Heart right ventricle (tissue), 16 donors: ENCODE results near the gene INTS11. TPM values are rescaled to one million over a fixed set of nuclear protein-coding genes. Genes with fewer than 3 reads are reported as not detected.

Experiments used
- ATAC-seq, 8 donors: fragments of 200-7000 bp; cut with Tn5 transposase; one replicate each; pipeline ENCODE4 v1.9.1; 2020; ENCODE audit warnings: mild to moderate bottlenecking in 8 of 8, moderate library complexity in 8 of 8, moderate number of reproducible peaks in 1 of 8
- DNase-seq, 2 donors: peaks; one replicate each; pipeline ENCODE4 v3.0.0-alpha.2; 2020
- H3K27ac ChIP-seq, 10 donors: fragments of 200-600 bp; sonication (generic) in 2 of 10; one replicate each; pipeline versions ENCODE4 v1.5.0 to v1.8.0; 2020 to 2022; ENCODE audit warnings: mild to moderate bottlenecking in 3 of 10
- H3K27me3 ChIP-seq, 7 donors: fragments of 200-600 bp; one replicate each; pipeline ENCODE4 v1.8.0; 2021 to 2022; ENCODE audit warnings: mild to moderate bottlenecking in 2 of 7
- H3K36me3 ChIP-seq, 9 donors: fragments of 200-600 bp; sonication (generic) in 1 of 9; one replicate each; pipeline versions ENCODE4 v1.5.0 to v1.8.0; 2020 to 2022; ENCODE audit warnings: mild to moderate bottlenecking in 2 of 9
- H3K4me1 ChIP-seq, 9 donors: fragments of 200-600 bp; sonication (generic) in 1 of 9; one replicate each; pipeline versions ENCODE4 v1.5.0 to v1.8.0; 2020 to 2022; ENCODE audit warnings: mild to moderate bottlenecking in 4 of 9
- H3K4me3 ChIP-seq, 10 donors: fragments of 200-600 bp; sonication (generic) in 2 of 10; one replicate each; pipeline versions ENCODE4 v1.5.0 to v1.8.0; 2020 to 2022; ENCODE audit warnings: mild to moderate bottlenecking in 7 of 10, moderate library complexity in 2 of 10
- H3K9me3 ChIP-seq, 11 donors: fragments of 200-600 bp in 10 of 11; sonication (generic) in 2 of 11; one replicate each; pipeline versions ENCODE4 v1.5.0 to v1.8.0; 2013 to 2022; ENCODE audit warnings: mild to moderate bottlenecking in 2 of 11, control low read depth in 1 of 11, moderate library complexity in 1 of 11
- WGBS, 2 donors: extraction: QIAGEN DNeasy Blood & Tissue Kit; methylation state at CpG; one replicate each; pipeline ENCODE4 v1.1.7; 2013; ENCODE audit warnings: inconsistent platforms in 1 of 2; 5-methylcytosine and 5-hydroxymethylcytosine counted together
- intact Hi-C, 10 donors: fragments of 100-400 bp; cut with DNase I; formaldehyde crosslinking; loops; one replicate each; pipeline versions ENCODE4 v1.11.1 to v1.14.2; 2022
- polyA plus RNA-seq, 2 donors: library from polyadenylated mRNA; stranded (reverse); fragments of 200-250 nt; gene quantifications; one replicate each; pipeline ENCODE4 v1.2.3, GENCODE V29; 2013
- total RNA-seq, 10 donors: library from RNA; stranded (reverse); fragmentation: NEBNext Ultra II Directional in 3 of 10; extraction: Animal tissue kit (Norgen Biotek cat#: 25700) in 3 of 10; gene quantifications; one replicate each; pipeline versions ENCODE4 v1.2.1 to v1.2.4, GENCODE V29; 2021 to 2023
- TF ChIP-seq, protein P1 (sequence below), 9 donors: fragments of 200-600 bp; sonication (generic) in 2 of 9; IDR thresholded peaks; one replicate each; pipeline versions ENCODE4 v1.5.0 to v1.8.0; 2021 to 2022; ENCODE audit warnings: antibody characterized with exemption in 9 of 9, mild to moderate bottlenecking in 5 of 9, moderate library complexity in 1 of 9
- donor health status: Arrhythmogenic right ventricular cardiomyopathy.
- donor health status: ischemic (EF 13 %, LVEDD 7.1; RV severe dilation, severe dysfunction).
- donor health status: healthy with polysubstance abuse.
- donor health status: DM: no; HTN: yes; CAD: no.
- donor health status: DM: no; HTN: no; CAD: no.
- donor health status: ischemic (EF 25% LVEDD 6.9; RV normal size, moderate dysfunction).
- donor health status: ischemic (EF 25% LVEDD 5.7; RV mildly dilated, moderate dysfunction).
- donor health status: healthy.
- donor health status: DM: yes; HTN: yes; CAD: no.
- donor health status: Ischemic cardiomyopathy.
- donor health status: ischemic (EF 35%, LVEDD 5.7; RV mildly dilated, moderate dysfunction).
- donor health status: nonischemic (EF 11% LVEDD 7.7; RV severe dilation, severe dysfunction).
- donor health status: DM: yes; HTN: yes; CAD: no.
- donor health status: PGD.
- donor health status: ischemic (EF 29% LVEDD 5.4; RV normal size, mild dysfunction).
- donor health status: nonischemic (EF 23%, LVEDD 6.1; RV moderate dilation, normal function).

Gene INTS11
- total and polyA plus RNA-seq, 12 donors, result 44.7 to 269 (median 57.4) TPM

DNA sequence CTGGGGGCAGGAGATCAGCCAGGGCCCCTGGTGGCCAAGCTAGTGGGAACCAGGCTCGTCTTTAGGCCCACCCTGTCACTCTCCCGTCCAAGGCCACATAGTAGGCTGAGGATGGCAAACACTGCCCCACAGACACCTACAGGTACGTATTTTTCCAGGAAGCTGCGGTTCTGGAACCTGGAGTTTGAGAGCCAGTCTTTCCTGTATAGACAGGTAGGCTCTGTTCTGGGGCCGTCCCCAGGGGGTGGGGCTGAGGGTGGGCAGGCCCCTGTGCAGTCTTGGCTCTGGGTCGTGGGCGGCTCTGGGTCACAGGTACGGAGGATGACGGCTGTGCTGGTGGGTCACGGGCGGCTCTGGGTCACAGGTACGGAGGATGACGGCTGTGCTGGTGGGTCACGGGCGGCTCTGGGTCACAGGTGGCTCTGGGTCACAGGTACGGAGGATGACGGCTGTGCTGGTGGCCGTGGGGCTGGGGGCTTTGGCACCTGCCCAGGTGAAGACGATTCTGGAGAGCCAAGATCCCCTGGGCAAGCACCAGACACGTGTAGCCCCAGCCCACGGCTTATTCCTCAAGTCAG lies 13.9 kb downstream of the INTS11 start:
- peaks cover 4 to 57% (median 33%) of the 10 kb centered on the region in 9 donors for H3K36me3 ChIP-seq
- H3K9me3 ChIP-seq, result no peaks in the 10 kb centered on the region
- no peak for ATAC-seq
- no peaks in the 10 kb centered on the region for H3K27me3 ChIP-seq
- peaks cover 16 to 34% (median 32%) of the 10 kb centered on the region in 9 donors for H3K4me1 ChIP-seq
- TF ChIP-seq, protein P1, sequence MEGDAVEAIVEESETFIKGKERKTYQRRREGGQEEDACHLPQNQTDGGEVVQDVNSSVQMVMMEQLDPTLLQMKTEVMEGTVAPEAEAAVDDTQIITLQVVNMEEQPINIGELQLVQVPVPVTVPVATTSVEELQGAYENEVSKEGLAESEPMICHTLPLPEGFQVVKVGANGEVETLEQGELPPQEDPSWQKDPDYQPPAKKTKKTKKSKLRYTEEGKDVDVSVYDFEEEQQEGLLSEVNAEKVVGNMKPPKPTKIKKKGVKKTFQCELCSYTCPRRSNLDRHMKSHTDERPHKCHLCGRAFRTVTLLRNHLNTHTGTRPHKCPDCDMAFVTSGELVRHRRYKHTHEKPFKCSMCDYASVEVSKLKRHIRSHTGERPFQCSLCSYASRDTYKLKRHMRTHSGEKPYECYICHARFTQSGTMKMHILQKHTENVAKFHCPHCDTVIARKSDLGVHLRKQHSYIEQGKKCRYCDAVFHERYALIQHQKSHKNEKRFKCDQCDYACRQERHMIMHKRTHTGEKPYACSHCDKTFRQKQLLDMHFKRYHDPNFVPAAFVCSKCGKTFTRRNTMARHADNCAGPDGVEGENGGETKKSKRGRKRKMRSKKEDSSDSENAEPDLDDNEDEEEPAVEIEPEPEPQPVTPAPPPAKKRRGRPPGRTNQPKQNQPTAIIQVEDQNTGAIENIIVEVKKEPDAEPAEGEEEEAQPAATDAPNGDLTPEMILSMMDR (IDR thresholded peaks at IDR 0.05), result no peak
- 90 to 91% methylated on average over 21 of the region's 21 CpGs for WGBS, 2 donors
- no peak overlapping the region for H3K27ac ChIP-seq
- DNase-seq, result no peak
- intact Hi-C loops, result no loop called here
- H3K4me3 ChIP-seq, result no peak overlapping the region

DNA sequence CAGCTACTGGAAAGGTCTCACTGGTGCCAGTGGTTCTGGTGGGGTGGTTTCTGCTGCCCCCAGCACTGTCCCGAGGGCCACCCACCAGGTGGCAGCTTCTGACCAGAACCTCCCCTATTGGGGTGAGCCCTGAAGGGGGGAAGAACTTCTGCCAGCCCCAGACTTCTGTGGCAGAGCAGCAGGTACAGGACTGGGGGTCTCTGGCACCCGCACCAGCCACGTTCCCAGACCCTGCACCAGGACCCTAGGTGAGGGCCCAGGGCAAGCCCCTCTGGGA lies 14.4 kb downstream of the INTS11 start:
- Histone ChIP-seq H3K4me3 (no peak overlapping the region), H3K9me3 (no peaks in the 10 kb centered on the region), H3K27me3 (no peaks in the 10 kb centered on the region), H3K36me3 (peaks cover 4 to 55% (median 33%) of the 10 kb centered on the region in 9 donors), H3K27ac (peak overlapping the region in 1 of 10 donors; percentile 98), H3K4me1 (peaks cover 19 to 40% (median 37%) of the 10 kb centered on the region in 9 donors)
- TF ChIP-seq, protein P1 (IDR thresholded peaks at IDR 0.05), result no peak
- 89 to 91% methylated on average over 3 of the region's 3 CpGs for WGBS, 2 donors
- no peak for DNase-seq
- intact Hi-C loops, result no loop called here
- ATAC-seq, result no peak

DNA sequence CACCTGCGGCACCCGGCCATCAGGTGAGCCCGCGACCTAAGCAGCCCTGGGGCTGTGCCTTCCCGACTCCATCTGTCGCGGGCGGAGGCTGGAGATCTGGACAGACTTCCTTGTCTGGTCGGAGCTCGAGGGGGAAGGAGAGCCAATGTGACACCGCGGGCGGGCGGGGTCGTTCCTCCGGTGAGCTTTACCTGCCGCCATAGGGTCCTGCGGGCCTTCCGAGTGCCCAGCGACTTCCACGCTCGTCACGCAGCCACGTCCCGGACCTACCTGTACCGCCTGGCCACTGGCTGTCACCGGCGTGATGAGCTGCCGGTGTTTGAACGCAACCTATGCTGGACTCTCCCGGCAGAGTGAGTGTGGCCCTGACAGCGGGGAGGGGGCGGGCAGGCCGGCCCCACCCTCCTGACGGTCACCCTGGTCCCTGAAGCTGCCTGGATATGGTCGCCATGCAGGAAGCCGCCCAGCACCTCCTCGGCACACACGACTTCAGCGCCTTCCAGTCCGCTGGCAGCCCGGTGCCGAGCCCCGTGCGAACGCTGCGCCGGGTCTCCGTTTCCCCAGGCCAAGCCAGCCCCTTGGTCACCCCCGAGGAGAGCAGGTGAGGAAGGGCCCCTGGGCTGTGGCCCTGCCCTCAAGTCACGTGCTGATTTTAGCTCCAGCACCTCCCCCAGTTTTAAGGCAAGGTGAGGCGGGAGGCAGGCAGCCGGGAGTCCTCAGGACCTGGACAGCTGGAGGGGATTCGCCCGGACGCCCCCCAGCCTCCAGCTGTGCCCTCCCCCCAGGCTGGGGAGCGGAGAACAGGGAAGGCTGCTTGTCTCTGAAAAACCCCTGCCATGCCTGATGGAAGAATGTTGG lies 15.0 kb downstream of the INTS11 start:
- Histone ChIP-seq H3K27me3 (no peaks in the 10 kb centered on the region), H3K9me3 (no peaks in the 10 kb centered on the region), H3K4me3 (peak overlapping the region; percentile 75 to 99 (median 88)), H3K36me3 (peaks cover 4 to 49% (median 32%) of the 10 kb centered on the region in 9 donors), H3K4me1 (peaks cover 24 to 45% (median 43%) of the 10 kb centered on the region in 9 donors), H3K27ac (peak overlapping the region in 9 of 10 donors; percentile 93 to 100 (median 98))
- TF ChIP-seq, protein P1 (IDR thresholded peaks at IDR 0.05), result no peak
- WGBS, 2 donors, result 41% methylated on average over 56 to 57 of the region's 57 CpGs
- intact Hi-C loops, result loop anchor here in 2 of 10 donors (5.0 kb wide), 1 partner anchor 38 kb away; the partner anchor contains the start of gene DVL1 (in 2 of the 2)
- ATAC-seq (peak in 2 of 8 donors; percentile 0), DNase-seq (peak in 1 of 2 donors; percentile 42)

DNA sequence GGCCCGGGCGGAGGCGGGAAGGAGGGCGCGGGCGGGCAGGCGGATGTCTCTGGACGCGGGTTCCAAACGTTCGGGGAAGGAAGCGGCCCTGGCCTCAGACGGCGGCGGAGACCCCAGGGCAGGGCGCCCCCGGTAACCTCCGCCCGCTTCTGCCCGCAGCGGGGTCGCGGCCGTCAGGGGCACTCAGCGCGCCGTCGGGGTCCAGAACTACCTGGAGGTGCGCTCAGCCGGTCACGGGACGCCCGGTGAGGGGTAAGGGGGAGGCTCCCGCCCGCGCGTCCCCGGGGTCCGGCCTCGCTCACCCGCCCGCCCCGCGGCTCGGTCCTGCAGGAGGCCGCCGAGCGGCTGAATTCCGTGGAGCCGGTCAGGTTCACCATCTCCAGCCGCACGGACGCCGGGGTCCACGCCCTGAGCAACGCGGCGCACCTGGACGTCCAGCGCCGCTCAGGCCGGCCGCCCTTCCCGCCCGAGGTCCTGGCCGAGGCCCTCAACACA lies 15.7 kb downstream of the INTS11 start:
- peaks cover 27 to 52% (median 50%) of the 10 kb centered on the region in 9 donors for H3K4me1 ChIP-seq
- 1% methylated on average over 55 to 66 of the region's 66 CpGs for WGBS, 2 donors

More for the DNA sequence above, 15.7 kb downstream of the INTS11 start:
- ATAC-seq (peak in 2 of 8 donors; percentile 1 to 9), DNase-seq (peak in 1 of 2 donors; percentile 42)
- TF ChIP-seq, protein P1 (IDR thresholded peaks at IDR 0.05), result no peak
- Histone ChIP-seq H3K9me3 (no peaks in the 10 kb centered on the region), H3K4me3 (peak overlapping the region; percentile 75 to 99 (median 88)), H3K27ac (peak overlapping the region; percentile 93 to 100 (median 98)), H3K27me3 (no peaks in the 10 kb centered on the region), H3K36me3 (peaks cover 0 to 42% (median 25%) of the 10 kb centered on the region in 9 donors)
- intact Hi-C loops, result loop anchor here in 2 of 10 donors (5.0 kb wide), 1 partner anchor 38 kb away; the partner anchor contains the start of gene DVL1 (in 2 of the 2)
